ENCODE results near the gene MTHFD1L. TPM values are rescaled to one million over a fixed set of nuclear protein-coding genes. Genes with fewer than 3 reads are reported as not detected.

The MTHFD1L gene
- total RNA-seq, 4 donors from 2014 or later, result 0.35 to 1.6 (median 0.59) TPM; not detected in 1

- H3K4me3 ChIP-seq, result no peak overlapping the region
- no peaks in the 10 kb centered on the region for H3K27me3 ChIP-seq
- DNase-seq (no peak), ATAC-seq (no peak)
- in situ Hi-C loops (cut with MboI; ENCODE audit: low sequenced_read_pairs in 4 of 4) (loop anchor here in 3 of 4 donors (10.0 kb wide), 3 partner anchors 123 to 317 kb away; no protein-coding TSS in a partner anchor), intact Hi-C loops (cut with DNase I; ENCODE audit: low total_unique reads) (no loop called here)
- no peak for TF ChIP-seq POLR2A (IDR thresholded peaks at IDR 0.05)
- TF ChIP-seq CTCF (IDR thresholded peaks at IDR 0.05 in 4 of 5, conservative IDR thresholded peaks at IDR 0.05 in 1 of 5), result no peak
- peaks cover 0 to 7% of the 10 kb centered on the region in 2 donors for H3K4me1 ChIP-seq
- no peak overlapping the region for H3K27ac ChIP-seq
- no peaks in the 10 kb centered on the region for H3K9me3 ChIP-seq
- H3K36me3 ChIP-seq, result no peaks in the 10 kb centered on the region
Observed at GRCh38 chr6:151018046-151018445, 152.5 kb downstream of the MTHFD1L start.

GRCh38 chr6:151018911-151019782, 153.6 kb downstream of the MTHFD1L start:
- intact Hi-C loops (cut with DNase I; ENCODE audit: low total_unique reads), result no loop called here
- in situ Hi-C loops (cut with MboI; ENCODE audit: low sequenced_read_pairs in 4 of 4), result loop anchor here in 3 of 4 donors (10.0 kb wide), 3 partner anchors 124 to 316 kb away; no protein-coding TSS in a partner anchor

GRCh38 chr6:151021896-151022295, 156.4 kb downstream of the MTHFD1L start:
- in situ Hi-C loops (cut with MboI; ENCODE audit: low sequenced_read_pairs in 4 of 4) (no loop called here), intact Hi-C loops (cut with DNase I; ENCODE audit: low total_unique reads) (no loop called here)
- no peak overlapping the region for H3K27ac ChIP-seq
- DNase-seq (no peak), ATAC-seq (peak in 1 of 2 donors; percentile 26)
- H3K4me1 ChIP-seq, result peaks cover 0 to 7% of the 10 kb centered on the region in 2 donors
- no peaks in the 10 kb centered on the region for H3K36me3 ChIP-seq
- no peaks in the 10 kb centered on the region for H3K27me3 ChIP-seq
- H3K4me3 ChIP-seq, result no peak overlapping the region
- H3K9me3 ChIP-seq, result no peaks in the 10 kb centered on the region
- TF ChIP-seq POLR2A (IDR thresholded peaks at IDR 0.05) (no peak), CTCF (IDR thresholded peaks at IDR 0.05 in 4 of 5, conservative IDR thresholded peaks at IDR 0.05 in 1 of 5) (no peak)

More at GRCh38 chr6:151018911-151019782, 153.6 kb downstream of the MTHFD1L start:
- Histone ChIP-seq H3K27ac (no peak overlapping the region), H3K9me3 (no peaks in the 10 kb centered on the region), H3K36me3 (no peaks in the 10 kb centered on the region), H3K27me3 (no peaks in the 10 kb centered on the region), H3K4me3 (no peak overlapping the region), H3K4me1 (peaks cover 0 to 7% of the 10 kb centered on the region in 2 donors)
- TF ChIP-seq POLR2A (IDR thresholded peaks at IDR 0.05), result no peak
- no peak for TF ChIP-seq CTCF (IDR thresholded peaks at IDR 0.05 in 4 of 5, conservative IDR thresholded peaks at IDR 0.05 in 1 of 5)
- DNase-seq (no peak), ATAC-seq (no peak)

GRCh38 chr6:151022492-151022891, 157.0 kb downstream of the MTHFD1L start:
- peaks cover 0 to 7% of the 10 kb centered on the region in 2 donors for H3K4me1 ChIP-seq
- DNase-seq (no peak), ATAC-seq (no peak)
- H3K9me3 ChIP-seq, result no peaks in the 10 kb centered on the region
- H3K4me3 ChIP-seq, result no peak overlapping the region
- H3K36me3 ChIP-seq, result no peaks in the 10 kb centered on the region
- H3K27ac ChIP-seq, result no peak overlapping the region
- no peaks in the 10 kb centered on the region for H3K27me3 ChIP-seq
- TF ChIP-seq POLR2A (IDR thresholded peaks at IDR 0.05) (no peak), CTCF (IDR thresholded peaks at IDR 0.05 in 4 of 5, conservative IDR thresholded peaks at IDR 0.05 in 1 of 5) (no peak)
- intact Hi-C loops (cut with DNase I; ENCODE audit: low total_unique reads), result no loop called here
- in situ Hi-C loops (cut with MboI; ENCODE audit: low sequenced_read_pairs in 4 of 4), result no loop called here
